RWPE1 (cell line): ENCODE data around the gene DNAH2.

Experiments used
- CTCF ChIA-PET: fragments of 350-600 bp; sonication (Branson Sonifier 250); formaldehyde crosslinking; extraction: SDS; loops from one replicate; lab custom pipeline; 2021; lab: Yijun Ruan, JAX
- POLR2A ChIA-PET: fragments of 400-600 bp; formaldehyde crosslinking; extraction: SDS; loops from one replicate; lab custom pipeline; 2020; ENCODE audit warnings: antibody characterized with exemption; ENCODE audit not compliant: low non-redundant PET; lab: Yijun Ruan, JAX
- DNase-seq: peaks from one replicate; pipeline ENCODE4 v3.0.0; 2012; ENCODE audit warnings: low spot score
- H3K27ac ChIP-seq: fragments of 450-650 bp; 2 replicates; pipeline ENCODE4 v1.5.1; 2017
- CTCF ChIP-seq: fragments of 450-650 bp; conservative IDR thresholded peaks from 2 replicates; pipeline ENCODE4 v1.5.1; 2017; ENCODE audit warnings: low read depth, mild to moderate bottlenecking

DNAH2 gene

DNA sequence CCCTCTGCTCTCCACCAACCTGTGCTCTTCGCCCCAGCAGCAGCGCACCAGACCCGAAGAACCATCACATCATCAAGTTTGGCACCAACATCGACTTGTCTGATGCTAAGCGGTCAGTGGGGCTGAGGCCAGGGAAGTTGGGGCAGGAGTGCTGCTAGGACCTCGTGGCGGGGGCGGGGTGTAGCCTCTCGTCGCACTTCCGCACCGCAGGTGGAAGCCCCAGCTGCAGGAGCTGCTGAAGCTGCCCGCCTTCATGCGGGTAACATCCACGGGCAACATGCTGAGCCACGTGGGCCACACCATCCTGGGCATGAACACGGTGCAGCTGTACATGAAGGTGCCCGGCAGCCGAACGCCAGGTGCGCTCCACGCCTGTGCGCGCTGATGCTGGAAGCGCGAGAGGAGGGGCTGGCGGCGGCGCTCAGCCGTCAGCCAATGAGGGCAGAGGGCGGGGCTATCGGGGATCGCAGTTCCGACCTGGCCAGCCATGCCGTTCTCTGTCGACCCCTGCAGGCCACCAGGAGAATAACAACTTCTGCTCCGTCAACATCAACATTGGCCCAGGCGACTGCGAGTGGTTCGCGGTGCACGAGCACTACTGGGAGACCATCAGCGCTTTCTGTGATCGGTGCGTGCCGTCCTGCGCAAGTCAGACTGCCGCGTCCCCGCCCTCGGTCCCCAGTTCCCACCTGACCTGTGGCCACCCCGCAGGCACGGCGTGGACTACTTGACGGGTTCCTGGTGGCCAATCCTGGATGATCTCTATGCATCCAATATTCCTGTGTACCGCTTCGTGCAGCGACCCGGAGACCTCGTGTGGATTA, 134.1 kb downstream of the DNAH2 start:
- peak; percentile 96 for TF ChIP-seq CTCF
- peak; percentile 83 for DNase-seq
- peak overlapping the region; percentile 94 for H3K27ac ChIP-seq
- POLR2A ChIA-PET = interaction anchor here (1.5 kb wide), 1 partner anchor 9 kb away, joined by 5 read pairs; no protein-coding TSS in a partner anchor
- CTCF ChIA-PET = interaction anchor here (0.6 to 1.5 kb wide), 8 partner anchors 13 to 274 kb away, joined by 3 to 5 read pairs (median 4); no protein-coding TSS in a partner anchor

DNA sequence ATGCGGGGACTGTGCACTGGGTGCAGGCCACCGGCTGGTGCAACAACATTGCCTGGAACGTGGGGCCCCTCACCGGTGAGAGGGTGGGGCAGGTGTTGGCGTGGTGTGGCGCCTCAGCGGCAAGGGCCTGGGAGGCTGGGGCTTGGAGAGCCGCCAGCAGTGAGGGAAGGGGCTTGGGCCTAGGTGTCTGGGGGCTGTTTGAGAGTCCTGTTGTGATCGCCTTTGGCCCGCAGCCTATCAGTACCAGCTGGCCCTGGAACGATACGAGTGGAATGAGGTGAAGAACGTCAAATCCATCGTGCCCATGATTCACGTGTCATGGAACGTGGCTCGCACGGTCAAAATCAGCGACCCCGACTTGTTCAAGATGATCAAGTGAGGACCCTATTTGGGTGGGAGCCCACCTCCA, 134.7 kb downstream of the DNAH2 start:
- peak overlapping the region; percentile 94 for H3K27ac ChIP-seq
- ChIA-PET CTCF (interaction anchor here (0.6 to 1.0 kb wide), 2 partner anchors 20 to 109 kb away, joined by 3 to 5 read pairs; no protein-coding TSS in a partner anchor), POLR2A (no interaction called here)
- DNase-seq = no peak
- TF ChIP-seq CTCF = no peak

DNA sequence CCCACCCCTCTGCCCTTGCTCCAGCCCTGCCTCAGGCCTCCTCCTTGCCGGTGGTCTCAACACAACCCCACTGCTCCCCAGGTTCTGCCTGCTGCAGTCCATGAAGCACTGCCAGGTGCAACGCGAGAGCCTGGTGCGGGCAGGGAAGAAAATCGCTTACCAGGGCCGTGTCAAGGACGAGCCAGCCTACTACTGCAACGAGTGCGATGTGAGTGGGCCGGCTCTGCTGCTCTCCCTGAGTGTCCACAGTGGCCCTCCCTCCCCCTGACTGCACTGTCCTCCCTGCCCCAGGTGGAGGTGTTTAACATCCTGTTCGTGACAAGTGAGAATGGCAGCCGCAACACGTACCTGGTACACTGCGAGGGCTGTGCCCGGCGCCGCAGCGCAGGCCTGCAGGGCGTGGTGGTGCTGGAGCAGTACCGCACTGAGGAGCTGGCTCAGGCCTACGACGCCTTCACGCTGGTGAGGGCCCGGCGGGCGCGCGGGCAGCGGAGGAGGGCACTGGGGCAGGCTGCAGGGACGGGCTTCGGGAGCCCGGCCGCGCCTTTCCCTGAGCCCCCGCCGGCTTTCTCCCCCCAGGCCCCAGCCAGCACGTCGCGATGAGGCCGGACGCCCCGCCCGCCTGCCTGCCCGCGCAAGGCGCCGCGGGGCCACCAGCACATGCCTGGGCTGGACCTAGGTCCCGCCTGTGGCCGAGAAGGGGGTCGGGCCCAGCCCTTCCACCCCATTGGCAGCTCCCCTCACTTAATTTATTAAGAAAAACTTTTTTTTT, 135.6 kb downstream of the DNAH2 start:
- POLR2A ChIA-PET = no interaction called here
- no peak for TF ChIP-seq CTCF
- DNase-seq = no peak
- peak overlapping the region; percentile 94 for H3K27ac ChIP-seq
- CTCF ChIA-PET = interaction anchor here (0.6 to 0.7 kb wide), 2 partner anchors 18 to 21 kb away, joined by 3 to 5 read pairs; no protein-coding TSS in a partner anchor

DNA sequence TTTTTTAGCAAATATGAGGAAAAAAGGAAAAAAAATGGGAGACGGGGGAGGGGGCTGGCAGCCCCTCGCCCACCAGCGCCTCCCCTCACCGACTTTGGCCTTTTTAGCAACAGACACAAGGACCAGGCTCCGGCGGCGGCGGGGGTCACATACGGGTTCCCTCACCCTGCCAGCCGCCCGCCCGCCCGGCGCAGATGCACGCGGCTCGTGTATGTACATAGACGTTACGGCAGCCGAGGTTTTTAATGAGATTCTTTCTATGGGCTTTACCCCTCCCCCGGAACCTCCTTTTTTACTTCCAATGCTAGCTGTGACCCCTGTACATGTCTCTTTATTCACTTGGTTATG, 136.1 kb downstream of the DNAH2 start:
- H3K27ac ChIP-seq = peak overlapping the region; percentile 94
- no peak for TF ChIP-seq CTCF
- CTCF ChIA-PET = interaction anchor here (0.7 kb wide), 1 partner anchor 19 kb away, joined by 5 read pairs; no protein-coding TSS in a partner anchor
- POLR2A ChIA-PET = no interaction called here
- no peak for DNase-seq

- ChIA-PET POLR2A (no interaction called here), CTCF (no interaction called here)
- DNase-seq = no peak
These were observed 136.7 kb downstream of the DNAH2 start for GRCh38 chr17:7854078-7854777.

More at GRCh38 chr17:7854078-7854777, 136.7 kb downstream of the DNAH2 start:
- TF ChIP-seq CTCF = no peak
- H3K27ac ChIP-seq = peak overlapping the region; percentile 94
